ENCODE measurements around the gene EFNA4.

DNA sequence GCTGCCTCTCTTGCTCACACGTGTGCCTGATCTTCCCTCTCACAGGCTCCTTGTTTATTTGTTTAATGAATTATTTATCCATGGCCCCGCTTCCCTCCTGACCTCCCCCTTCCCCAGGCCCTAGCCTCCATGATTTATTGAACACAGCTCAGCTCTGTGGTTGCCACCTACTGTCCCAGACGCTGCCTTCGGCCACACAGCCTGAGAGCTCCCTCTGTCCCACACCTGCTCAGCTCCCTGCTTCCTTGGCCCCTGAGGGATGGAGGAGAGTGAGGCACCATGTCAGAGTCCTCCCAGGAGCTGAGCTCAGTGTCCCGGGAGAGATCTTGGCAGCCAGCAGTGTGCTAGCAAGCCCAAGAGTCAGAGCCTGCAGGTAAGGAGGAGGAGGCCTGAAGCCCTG is 12.0 kb downstream of the EFNA4 start:
- no peak for TF ChIP-seq TAF1 (IDR thresholded peaks at IDR 0.05; ENCODE audit: borderline replicate concordance, insufficient read depth, low read length)
- TF ChIP-seq, protein P1, sequence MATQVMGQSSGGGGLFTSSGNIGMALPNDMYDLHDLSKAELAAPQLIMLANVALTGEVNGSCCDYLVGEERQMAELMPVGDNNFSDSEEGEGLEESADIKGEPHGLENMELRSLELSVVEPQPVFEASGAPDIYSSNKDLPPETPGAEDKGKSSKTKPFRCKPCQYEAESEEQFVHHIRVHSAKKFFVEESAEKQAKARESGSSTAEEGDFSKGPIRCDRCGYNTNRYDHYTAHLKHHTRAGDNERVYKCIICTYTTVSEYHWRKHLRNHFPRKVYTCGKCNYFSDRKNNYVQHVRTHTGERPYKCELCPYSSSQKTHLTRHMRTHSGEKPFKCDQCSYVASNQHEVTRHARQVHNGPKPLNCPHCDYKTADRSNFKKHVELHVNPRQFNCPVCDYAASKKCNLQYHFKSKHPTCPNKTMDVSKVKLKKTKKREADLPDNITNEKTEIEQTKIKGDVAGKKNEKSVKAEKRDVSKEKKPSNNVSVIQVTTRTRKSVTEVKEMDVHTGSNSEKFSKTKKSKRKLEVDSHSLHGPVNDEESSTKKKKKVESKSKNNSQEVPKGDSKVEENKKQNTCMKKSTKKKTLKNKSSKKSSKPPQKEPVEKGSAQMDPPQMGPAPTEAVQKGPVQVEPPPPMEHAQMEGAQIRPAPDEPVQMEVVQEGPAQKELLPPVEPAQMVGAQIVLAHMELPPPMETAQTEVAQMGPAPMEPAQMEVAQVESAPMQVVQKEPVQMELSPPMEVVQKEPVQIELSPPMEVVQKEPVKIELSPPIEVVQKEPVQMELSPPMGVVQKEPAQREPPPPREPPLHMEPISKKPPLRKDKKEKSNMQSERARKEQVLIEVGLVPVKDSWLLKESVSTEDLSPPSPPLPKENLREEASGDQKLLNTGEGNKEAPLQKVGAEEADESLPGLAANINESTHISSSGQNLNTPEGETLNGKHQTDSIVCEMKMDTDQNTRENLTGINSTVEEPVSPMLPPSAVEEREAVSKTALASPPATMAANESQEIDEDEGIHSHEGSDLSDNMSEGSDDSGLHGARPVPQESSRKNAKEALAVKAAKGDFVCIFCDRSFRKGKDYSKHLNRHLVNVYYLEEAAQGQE (IDR thresholded peaks at IDR 0.05; ENCODE audit: insufficient read depth in 1 of 2, low read depth in 2 of 2, low read length in 2 of 2): no peak

Data from PFSK-1 (cell line).